NK-92 treated with Interleukin-12 subunit alpha and Interleukin-12 subunit beta, amount 100 ng/mL, for 24 hours (cell line): ENCODE results near the gene RAC2.
"Not testable (repeated sequence)": the region's sequence is repeated elsewhere in the genome, so short reads cannot be mapped to it uniquely, and the experiment has no call there.

Source experiments
- DNase-seq: peaks from one replicate; lab custom pipeline; 2025; lab: John Stamatoyannopoulos, UW

The RAC2 gene

DNA sequence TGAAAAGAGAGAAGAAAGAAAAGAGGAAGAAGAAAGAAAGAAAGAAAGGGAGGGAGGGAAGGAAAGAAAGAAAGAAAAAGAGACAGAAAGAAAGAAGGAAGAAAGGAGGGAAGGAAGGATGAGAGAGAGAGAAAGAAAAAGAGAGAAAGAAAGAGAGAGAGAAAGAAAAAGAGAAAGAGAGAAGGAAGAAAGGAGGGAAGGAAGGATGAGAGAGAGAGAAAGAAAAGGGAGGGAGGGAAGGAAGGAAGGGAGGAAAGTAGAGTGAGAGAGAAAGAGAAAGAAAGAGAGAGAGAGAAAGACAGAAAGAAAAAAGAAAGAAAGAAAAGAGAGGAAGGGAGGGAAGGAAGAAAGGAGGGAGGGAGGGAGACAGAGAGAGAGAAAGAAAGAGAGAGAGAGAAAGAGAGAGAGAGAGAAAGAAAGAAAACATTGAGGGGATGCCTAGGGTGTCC lies 11.5 kb upstream of the RAC2 start:
- DNase-seq: no peak

DNA sequence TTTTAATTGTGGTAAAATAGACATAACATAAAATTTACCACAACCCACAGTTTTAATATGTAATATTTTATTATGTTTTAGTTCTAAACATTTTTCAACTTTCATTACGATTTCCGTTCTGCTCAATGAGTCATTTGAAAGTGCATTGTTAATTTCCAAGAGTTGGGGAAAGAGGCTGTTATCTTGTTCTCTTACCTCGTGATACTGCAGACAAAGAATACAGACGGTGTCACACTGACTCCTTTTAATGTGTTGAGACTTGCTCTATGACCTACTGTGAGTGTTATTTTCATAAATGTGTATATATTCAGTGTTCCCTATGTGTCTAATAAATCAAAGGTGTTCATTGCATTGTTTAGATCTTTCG lies 10.8 kb upstream of the RAC2 start:
- DNase-seq: no peak

DNA sequence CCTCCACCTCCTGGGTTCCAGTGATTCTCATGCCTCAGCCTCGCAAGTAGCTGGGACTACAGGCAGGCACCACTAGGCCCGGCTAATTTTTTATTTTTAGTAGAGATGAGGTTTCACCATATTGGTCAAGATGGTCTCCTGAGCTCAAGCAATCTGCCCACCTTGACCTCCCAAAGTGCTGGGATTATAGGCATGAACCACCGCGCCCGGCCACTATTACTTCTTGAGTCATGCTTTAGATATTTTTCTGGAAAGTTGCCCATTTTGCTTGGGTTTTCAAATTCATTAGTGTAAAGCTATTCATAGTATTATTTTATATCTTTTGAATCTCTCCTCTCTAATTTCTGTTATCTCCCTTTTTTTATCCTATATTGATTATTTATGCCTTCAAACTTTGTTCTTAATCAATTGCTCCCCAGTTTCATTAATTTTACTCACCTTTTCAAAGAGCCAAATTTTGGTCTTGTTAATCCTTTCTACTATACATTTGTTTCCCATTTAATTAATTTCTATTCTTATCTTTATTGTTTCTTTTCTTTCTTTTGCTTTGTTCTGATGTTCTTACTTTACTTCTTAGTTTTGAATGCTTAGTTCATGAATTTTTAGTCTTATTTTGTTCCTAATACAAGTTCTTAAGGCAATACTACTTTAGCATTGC lies 10.3 kb upstream of the RAC2 start:
- no peak for DNase-seq

DNA sequence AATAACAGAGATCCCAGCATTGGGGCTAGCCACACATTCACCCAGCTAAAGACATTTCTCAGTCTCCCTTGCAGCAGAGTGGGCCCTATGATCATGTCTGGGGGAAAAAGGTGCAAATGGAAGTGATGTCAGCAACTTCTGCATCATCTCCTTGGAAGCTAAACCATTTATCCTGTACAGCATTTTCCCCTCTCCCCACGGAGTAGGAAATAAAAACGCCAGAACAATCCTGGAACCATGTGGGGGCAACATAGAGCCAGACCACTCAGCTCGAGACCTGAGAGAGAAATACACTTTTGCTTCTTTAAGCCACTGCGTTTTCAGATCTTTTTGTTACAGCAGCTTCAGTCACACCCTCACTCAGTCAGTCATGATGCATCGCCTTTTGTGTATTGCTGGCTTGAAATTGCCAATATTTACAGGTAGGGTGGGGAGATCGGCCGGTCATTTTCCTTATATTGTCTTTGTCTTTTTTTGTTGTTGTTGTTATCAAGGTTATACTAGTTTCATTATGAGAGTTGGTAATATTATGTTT lies 9.1 kb upstream of the RAC2 start:
- no peak for DNase-seq

DNA sequence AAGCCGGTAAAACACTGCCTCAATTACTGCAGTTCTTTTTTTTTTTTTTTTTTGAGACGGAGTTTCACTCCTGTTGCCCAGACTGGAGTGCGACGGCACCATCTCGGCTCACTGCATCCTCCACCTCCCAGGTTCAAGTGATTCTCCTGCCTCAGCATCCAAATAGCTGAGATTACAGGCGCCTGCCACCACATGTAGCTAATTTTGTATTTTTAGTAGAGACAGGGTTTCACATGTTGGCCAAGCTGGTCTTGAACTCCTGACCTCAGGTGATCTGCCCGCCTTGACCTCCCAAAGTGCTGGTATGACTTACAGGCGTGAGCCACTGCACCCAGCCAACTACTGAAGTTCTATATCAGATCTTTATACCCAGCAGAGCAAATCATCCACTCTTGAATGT lies 7.8 kb upstream of the RAC2 start:
- DNase-seq: not testable (repeated sequence)

DNA sequence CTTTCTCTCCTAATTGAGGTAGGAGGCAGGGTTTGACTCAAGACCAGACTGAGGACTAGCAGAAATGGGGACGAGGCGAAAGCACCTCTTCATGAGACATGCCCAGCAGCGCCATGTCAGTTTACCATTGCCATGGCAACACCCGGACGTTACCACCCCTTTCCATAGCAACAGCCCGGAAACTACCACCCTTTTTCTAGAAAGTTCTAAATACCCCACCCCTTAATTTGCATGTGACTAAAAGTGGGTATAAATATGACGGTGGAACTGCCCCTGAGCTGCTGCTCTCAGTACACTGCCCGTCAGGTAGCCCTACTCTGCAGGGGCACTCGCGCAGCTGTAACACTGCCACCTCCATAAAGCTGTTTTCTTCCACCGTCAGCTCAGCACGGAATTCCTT lies 5.9 kb upstream of the RAC2 start:
- no peak for DNase-seq

DNA sequence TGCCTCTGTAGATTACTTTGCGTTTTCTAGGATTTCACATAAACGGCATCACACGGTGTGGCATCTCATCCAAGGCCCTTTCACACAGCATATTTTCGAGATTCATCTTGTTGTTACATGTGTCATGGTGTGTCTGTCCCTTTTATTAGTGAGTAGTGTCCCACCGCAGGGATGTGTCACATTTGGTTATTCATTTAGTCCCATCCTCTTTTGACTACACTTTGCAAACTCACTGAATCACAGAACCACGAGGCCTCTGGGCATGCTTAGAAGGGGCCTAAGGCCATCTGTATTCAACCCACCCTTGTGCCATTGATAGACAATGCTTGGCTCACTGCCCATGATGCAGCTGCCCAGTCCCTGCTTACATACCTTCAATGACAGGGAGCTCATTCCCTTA lies 4.2 kb upstream of the RAC2 start:
- no peak for DNase-seq

DNA sequence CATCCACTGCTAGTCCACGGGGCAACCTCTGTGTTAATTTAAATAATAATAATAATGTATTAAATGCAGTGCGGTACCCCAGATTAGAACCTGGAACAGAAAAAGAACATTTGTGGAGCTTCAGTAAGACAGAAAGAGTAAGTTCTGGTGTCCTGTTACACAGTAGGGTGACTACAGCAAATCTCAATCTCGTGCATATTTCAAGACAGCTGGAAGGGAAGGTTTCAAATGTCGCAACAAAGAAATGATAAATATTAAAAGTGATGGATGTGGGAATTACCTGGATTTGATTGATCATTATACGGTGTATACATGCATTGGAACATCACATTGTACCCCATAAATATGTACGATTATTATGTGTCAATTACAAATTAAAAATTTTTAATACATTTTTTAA lies 1.7 kb upstream of the RAC2 start:
- DNase-seq: no peak

DNA sequence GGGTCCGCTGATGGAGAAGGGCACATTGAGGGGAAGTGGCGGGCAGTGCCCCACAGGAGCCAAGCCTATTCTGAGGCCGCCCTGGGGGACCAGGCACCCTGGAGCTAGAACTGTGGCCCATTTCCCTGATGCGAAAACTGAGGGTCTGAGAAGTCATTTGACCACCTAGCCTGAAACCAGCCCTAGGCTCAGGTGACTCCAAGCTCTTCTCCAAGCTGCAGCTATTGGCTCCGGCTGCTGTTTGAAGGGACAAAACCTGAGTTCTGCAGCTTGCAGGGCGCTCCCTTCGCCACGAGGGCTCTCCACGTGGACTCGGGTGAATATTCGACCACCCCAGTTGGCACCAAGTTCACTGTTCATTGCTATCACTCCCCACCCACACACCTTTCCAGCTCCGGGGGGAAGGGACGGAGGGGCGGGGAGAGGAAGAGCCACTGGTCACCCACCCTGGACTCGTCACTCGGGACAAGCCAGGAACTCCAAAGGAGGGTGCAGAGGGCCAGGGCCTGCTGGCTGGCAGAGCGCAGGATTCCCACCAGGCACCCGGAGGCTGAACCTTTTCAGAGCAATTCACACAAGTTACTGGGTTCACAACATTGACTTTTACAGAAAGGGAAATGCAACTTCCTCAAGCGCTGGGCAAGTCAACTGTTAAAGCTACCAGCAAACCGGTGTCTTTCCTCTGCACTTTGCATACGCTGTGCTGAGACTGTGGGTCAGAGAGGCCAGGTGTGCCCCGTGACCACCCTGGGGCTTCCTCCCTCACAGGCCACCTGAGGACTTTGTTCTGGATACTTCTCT lies 1.1 kb upstream of the RAC2 start:
- DNase-seq: no peak

DNA sequence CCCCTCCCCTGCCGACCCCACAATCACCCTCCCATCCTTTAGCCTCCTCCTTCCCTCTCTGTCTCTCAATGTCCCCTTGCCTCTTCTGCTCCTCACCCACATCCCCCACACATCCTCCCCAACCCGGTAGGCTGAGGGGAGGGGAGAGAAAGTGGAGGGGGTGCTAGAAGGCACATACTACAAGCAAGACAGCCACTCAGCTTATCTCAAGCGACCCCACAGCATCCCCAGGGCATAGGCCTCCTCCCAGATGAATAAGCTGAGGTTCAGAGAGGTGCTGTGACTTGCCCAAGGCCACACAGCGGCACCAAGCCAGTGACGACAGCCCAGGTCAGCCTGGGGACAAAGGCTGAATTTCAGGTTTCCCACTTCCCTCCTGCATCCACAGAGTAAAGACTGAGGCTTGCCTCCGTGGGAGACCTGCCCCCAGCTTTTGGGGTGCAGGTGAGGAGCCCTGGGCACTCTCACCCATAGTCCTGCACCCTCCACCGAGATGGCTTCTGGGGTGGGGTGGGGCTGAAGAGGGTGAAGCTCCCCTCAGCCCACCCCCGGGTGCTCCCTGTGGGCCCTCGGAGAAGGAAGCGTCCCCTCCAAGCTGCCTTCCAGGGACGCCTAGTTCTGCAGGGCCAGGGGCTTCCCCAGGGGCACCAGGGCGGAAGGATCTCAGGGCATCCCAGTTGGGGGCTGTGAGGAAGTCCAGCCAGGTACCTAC lies 511 bp downstream of the RAC2 start:
- peak; percentile 45 for DNase-seq

DNA sequence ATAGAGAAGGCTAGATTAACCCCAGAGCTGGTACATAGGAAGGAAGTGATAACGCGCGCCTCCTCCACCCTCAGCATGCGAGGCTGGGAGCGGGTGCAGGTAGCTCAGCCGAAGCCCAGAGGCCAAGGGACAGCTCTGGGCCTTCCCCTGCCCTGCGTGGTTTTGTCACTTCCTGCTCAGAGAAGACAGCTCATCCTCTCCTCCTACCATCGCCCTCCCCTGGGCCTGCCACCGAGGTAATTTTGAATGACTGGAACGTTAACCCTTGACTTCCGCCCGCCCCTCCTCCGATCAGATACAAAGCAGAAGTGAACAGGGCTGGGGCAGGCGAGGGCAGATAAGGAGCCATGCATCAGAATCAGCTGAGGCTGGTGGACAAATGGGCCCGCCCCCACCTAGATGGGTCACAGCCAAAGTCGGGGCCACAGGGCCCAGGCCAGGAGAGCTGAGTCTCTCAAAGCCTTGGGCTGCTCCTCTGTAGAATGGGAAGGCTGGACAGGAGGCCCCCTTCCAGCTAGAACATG lies 1.6 kb downstream of the RAC2 start:
- DNase-seq: peak; percentile 93

DNA sequence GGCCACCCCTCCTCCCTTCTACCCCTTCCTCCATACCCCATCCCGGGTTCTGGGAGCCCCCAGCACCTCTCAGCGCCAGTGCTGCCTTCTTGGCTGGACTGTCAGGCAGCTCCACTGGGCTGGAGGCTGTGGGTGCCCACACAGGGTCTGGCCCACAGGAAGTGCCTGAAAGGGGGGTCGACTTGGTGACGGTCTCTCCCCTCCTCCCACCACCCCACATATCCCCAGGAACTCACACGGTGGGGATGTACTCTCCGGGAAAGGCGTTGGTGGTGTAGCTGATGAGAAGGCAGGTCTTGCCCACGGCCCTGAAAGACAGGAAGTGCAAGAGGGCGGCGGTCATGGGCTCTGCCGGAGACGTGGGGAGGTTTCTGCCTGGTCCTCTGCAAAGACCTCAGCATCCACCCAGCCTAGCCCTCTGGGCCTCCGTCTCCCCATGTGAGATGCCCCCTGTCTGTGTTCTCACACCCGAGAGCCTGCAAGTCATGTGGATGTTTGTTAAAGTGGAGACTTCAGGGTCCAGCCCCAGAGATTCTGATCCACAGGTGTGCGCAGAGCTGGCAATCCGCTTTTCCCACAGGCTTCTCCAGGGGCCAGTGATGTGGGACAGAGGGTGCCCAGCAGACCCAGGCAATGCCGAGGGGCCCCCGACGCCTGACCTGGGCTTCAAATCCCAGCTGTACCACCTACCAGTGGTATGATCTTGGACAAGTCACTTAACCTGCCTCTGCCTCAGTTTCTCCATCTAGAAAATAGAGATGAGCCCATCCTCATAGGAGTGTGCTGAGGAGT lies 2.5 kb downstream of the RAC2 start:
- peak; percentile 64 for DNase-seq

DNA sequence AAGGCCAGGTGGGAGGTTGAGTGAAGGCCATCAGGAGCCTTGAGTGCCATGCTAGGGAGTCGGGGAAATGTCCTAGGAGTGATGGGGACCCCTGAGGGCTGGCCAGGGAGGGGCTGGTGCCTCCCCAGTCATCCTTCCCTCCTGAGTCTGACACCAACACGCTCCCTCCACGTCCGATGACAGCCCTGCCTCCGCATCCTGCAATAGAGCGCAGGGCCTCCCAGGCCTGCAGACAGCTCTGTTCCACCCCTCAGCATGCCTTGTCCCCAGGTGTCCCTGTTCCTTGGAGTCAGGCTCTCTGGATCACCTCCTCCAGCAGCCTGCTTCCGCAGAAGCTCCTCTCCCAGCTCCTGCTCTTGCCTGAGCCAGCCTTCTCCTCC lies 3.1 kb downstream of the RAC2 start:
- DNase-seq: no peak

DNA sequence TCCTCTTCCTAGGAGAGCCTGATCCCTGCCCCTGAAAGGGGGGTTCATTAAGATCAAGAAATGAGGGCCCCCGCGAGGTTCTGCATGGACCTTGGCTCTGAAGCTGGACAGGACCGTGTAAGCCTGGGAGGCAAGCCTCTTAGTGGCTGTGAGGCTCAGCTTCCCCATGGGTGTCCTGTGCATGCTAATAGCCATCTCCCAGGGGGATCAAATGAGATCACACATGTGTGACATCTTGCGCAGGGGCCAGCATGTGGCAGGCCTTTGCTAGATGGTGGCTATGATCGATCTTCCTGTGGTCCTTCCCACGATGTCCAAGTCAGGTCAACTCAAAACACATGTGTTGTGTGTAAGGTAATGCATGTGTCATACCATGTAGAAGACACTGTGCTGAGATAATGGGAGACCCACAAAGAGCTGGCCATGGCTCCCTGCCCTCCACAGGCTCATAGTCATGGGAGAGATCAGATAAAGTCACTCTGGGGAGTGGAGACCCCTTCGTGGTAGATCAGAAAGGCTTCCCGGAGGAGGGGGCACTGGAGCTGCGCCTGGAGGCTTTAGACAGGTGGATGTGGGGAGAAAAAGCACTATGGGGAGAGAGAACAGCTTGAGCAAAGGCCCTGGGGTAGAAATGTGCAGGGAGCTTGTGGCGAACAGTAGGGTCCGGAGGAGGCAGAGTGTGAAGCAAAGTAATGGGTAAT lies 3.7 kb downstream of the RAC2 start:
- no peak for DNase-seq

DNA sequence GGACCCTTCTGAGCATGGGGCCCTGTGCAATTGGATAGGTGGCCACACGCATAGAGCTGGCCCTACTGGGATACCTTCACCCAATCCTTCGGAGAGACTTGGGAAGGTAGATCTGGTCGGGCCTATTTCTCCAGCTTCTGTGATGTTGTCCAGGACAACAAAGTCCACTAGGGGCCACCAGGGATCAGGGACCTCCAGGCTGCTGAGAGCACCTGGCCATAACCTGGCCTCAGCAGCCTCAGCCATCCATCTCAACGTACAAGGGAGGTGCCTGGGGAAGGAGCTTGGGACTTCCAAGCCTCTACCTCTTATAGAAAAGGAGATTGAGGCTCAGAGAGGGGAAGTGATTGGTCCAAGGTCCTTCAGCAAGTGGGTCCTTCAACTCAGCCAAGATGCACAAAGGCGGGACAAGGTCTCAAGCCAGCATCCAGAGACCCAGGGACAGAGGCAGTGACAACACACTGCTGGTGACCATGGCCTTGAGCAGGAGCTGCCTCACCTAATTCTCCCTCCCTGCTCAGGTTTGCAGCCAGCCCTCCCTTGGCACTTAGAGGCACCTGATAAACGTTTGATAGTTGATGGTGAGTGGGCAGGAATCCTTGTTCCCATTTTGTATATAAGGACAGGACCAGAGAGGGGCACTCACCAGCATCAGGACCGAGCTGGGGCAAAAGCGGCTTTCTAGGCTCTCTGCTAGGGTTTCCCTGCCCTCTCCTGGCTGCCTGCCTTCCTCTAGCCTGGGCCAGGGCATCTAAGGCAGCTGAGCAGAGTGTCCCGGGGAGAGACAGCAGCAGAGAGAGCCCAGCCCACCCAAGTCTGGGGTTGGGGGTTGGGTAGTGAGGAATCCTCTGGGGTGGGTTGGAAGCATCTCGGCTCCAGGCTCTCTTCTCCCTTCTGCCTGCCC lies 4.5 kb downstream of the RAC2 start:
- DNase-seq: no peak

DNA sequence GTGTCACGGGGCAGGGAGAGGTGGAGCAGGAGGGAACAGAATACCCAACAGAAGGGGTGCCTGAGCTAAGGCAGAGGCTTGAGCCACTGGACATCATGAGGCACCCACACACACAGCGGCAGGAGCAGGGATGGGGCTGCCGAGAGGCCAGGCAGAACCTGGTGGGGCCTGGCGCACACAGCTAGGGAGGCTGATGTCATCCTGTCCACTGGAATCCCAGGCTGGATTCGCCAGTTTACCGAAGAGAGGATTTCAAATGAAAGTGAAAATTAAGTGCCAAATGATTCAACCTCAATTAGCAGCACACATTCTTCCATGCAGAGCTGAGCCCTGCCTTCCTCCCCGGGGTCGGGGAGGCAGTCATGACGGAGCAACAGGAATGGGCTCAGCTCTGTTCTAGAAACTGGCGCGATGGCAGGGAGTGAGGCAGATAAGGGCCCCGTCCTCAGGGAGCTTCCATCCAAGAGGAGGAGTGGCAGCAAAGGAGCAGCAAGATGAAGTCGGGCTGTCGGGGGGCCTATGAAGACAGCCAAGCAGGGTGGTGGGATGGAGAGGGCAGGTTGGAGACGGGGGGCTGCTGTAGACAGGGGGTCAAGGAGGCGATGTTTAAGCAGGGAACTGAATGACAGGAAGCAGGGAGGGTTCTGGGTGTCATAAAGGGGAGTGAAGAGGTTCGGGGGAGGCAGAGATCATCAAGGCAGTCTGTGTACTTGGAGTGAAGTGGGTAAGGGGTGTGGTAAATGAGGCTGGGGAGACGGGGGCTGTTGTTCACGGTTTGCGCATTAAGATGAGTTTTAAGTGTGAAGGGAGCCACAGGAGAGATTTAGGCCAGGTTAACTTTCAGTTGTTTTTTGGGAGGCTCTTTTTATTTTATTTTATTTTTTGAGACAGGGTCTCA lies 6.4 kb downstream of the RAC2 start:
- no peak for DNase-seq

DNA sequence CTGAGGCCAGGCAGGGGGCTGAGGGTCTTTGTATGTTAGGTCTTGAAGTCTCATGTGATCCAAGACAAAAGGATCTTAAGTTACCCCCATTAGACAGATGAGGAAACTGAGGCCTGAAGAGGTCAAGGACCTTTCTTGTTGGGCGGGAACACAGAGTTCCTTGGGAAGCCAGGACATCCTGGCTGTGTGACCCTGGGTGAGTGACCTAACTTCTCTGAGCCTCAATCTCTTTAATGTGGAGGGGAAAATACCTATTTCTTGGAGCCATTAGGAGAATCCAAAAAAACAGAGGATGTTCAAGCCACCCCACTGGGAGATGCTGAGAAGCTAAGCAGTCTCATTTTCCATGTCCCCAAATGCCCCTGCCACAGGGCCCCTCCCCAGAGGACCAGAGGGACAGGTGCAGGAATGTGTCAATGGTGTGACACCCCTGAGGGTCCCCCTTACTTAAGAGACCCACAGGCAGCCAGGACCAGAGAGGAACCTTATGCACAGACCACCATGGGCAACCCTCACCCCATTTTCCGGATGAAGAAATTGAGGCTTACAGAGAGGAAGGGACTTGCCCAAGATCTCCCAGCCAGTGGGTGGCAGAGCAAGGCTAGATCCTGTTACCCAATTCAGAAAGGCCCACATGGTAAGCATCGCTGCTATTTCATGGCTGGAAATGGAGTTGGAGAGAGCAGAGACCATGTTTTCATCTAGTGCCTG lies 8.0 kb downstream of the RAC2 start:
- no peak for DNase-seq
